Measurements from ENCODE around the gene RXFP1.

Gene RXFP1

DNA sequence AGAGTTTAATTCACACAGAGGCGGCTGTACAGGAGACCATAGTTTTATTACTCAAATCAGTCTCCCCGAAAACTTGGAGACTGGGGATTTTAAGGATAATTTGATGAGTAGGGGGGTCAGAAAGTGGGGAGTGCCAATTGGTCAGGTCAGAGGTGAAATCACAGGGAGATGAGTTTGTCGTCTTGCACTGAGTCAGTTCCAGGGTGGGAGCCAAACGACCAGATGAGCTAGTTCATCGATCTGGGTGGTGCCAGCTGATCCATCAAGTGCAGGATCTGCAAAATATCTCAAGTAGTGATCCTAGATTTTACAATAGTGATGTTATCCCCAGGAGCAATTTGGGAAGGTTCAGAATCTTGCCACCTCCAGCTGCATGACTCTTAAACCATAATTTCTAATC is 154.4 kb downstream of the RXFP1 start:
- no peak for DNase-seq

DNA sequence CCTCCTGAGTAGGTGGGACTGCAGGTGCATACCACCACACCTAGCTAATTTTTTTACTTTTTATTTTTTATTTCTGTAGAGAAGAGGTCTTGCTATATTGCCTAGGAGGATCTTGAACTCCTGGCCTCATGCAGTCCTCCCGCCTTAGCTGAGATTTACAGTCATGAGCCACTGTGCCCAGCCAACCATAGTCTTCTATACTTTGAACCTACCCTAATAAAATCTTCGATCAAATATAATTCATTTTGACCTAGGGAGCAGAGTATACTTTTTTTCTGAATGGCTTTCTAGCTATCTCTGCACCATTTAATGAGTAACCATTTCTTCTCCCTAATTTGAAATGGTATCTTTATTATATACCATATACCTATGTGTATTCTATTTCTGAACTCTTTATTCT is 157.1 kb downstream of the RXFP1 start:
- no peak for DNase-seq

DNA sequence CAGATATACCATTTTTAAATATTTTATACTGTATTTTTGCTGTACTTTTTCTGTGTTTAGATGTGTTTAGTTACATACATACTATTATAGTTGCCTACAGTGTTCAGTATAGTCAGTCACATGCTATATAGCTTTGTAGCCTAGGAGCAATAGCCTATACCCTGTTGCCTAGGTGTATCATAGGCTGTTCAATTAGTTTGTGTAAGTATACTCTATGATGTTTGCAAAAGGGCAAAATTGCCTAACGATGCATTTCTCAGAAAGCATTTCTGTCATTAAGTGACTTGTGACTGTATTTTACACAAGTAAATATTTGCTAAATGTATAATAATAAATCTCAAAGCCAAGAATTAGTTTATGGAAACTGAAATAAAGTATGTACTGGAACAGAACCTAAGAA is 159.9 kb downstream of the RXFP1 start:
- DNase-seq, result no peak

DNA sequence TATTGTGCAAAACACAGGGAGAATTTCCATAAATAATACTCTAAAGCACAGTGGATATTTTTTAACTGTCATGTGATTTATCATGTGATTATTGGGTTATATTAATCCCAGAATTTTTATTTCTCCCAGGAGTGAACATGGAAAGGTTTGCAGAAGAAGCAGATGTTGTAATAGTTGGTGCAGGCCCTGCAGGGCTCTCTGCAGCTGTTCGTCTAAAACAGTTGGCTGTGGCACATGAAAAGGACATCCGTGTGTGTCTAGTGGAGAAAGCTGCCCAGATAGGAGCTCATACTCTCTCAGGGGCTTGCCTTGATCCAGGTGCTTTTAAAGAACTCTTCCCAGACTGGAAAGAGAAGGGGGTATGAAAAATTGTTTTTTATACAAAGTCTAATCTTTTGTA is 160.4 kb downstream of the RXFP1 start:
- DNase-seq, result no peak

DNA sequence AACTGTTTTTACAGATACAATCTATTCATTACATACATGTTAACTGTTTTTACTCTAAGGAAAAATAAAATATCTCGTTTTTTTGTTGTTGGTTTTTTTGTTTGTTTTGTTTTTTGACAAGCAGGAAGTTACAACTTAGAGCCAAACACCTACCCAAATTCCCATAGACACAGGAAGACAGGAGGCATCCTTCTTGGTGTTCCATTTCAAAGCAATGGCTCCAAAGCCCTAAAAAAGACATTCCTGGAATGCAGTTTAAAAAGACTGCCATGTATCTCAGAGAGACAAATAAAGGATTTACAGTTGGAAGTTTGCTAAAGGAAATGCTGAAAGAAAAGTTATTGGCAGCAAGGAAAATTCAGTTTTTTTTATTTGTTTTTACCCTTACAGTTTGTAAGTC is 167.1 kb downstream of the RXFP1 start:
- DNase-seq, result no peak

Measured in stimulated activated CD4-positive, alpha-beta T cell treated with anti-CD3 and anti-CD28 coated beads, Interleukin-4, amount 100 ng/mL, for 24 hours (primary cell).